ENCODE data around the gene OSBPL6. TPM values are rescaled to one million over a fixed set of nuclear protein-coding genes. Genes with fewer than 3 reads are reported as not detected.

OSBPL6 gene
- total and polyA plus RNA-seq, 2 of the 13 experiments (the other 11 are each of a cell fraction or from before 2014, with no cell fraction given), result 0.03 to 0.11 TPM

GRCh38 chr2:178414266-178415247 lies 220.2 kb downstream of the OSBPL6 start (continued):
- TF ChIP-seq ZNF280B (CRISPR knock-in tag; IDR thresholded peaks at IDR 0.05; ENCODE audit: borderline replicate concordance) (no peak), RFXANK (CRISPR knock-in tag; IDR thresholded peaks at IDR 0.05) (peak; percentile 67; the same call in 1 of the 2 replicates), MAF1 (CRISPR knock-in tag; IDR thresholded peaks at IDR 0.05; ENCODE audit: borderline replicate concordance) (no peak), ERF (CRISPR knock-in tag; IDR thresholded peaks at IDR 0.05) (peak; percentile 74), GMEB1 (CRISPR knock-in tag; IDR thresholded peaks at IDR 0.05; ENCODE audit: borderline replicate concordance) (no peak; the same call in 1 of the 2 replicates), AKNA (CRISPR knock-in tag; IDR thresholded peaks at IDR 0.05; ENCODE audit: borderline replicate concordance) (no peak), MZF1 (CRISPR knock-in tag; IDR thresholded peaks at IDR 0.05; ENCODE audit: borderline replicate concordance) (no peak), ZKSCAN8 (CRISPR knock-in tag; IDR thresholded peaks at IDR 0.05; ENCODE audit: borderline replicate concordance) (peak; percentile 82; the same call in 1 of the 2 replicates), CBX5 (CRISPR knock-in tag; IDR thresholded peaks at IDR 0.05; ENCODE audit: borderline replicate concordance) (peak; percentile 77; the same call in 1 of the 2 replicates), HOMEZ (CRISPR knock-in tag; IDR thresholded peaks at IDR 0.05; ENCODE audit: low read depth) (peak; percentile 63)
